Mucosa of descending colon (tissue), 3 donors: ENCODE measurements around the gene SLC39A1. TPM values are rescaled to one million over a fixed set of nuclear protein-coding genes. Genes with fewer than 3 reads are reported as not detected.
A peak's percentile ranks its signal among the peaks of the same experiment; 100 is the strongest.

Experiments used
- ATAC-seq: fragments of 200-7000 bp; cut with Tn5 transposase; one replicate; pipeline ENCODE4 v1.9.1; 2020; ENCODE audit warnings: mild to moderate bottlenecking, moderate library complexity
- DNase-seq, 3 donors: peaks; one replicate each; pipeline ENCODE4 v3.0.0-alpha.2; 2020
- H3K36me3 ChIP-seq: fragments of 200-600 bp; one replicate; pipeline ENCODE4 v1.8.0; 2021; ENCODE audit warnings: low read depth, mild to moderate bottlenecking
- H3K4me1 ChIP-seq: fragments of 200-600 bp; one replicate; pipeline ENCODE4 v1.8.0; 2021; ENCODE audit warnings: low read depth, mild to moderate bottlenecking
- H3K4me3 ChIP-seq: fragments of 200-600 bp; one replicate; pipeline ENCODE4 v1.8.0; 2021; ENCODE audit warnings: mild to moderate bottlenecking
- H3K9me3 ChIP-seq: fragments of 200-600 bp; one replicate; pipeline ENCODE4 v1.8.0; 2021; ENCODE audit warnings: mild to moderate bottlenecking
- CTCF ChIP-seq: fragments of 200-600 bp; IDR thresholded peaks from one replicate; pipeline ENCODE4 v1.8.0; 2022; ENCODE audit warnings: antibody characterized with exemption, mild to moderate bottlenecking
- intact Hi-C, 2 donors: fragments of 100-400 bp; cut with DNase I in 1 of 2; cut with micrococcal nuclease in 1 of 2; formaldehyde crosslinking; loops; one replicate each; pipeline versions ENCODE4 v1.11.0 to v1.11.1; 2022; cut with DNase I, micrococcal nuclease
- total RNA-seq, 3 donors: library from RNA; stranded (reverse); fragmentation: NEBNext Ultra II Directional in 2 of 3; extraction: Animal tissue kit (Norgen Biotek cat#: 25700) in 2 of 3; gene quantifications; one replicate each; pipeline versions ENCODE4 v1.2.1 to v1.2.4, GENCODE V29; 2021 to 2023
- donor health status: DM: no; HTN: no; CAD: no; lungs with moderate emphysema.
- donor health status: DM: no; HTN: no; CAD: no.
- donor health status: DM: no; HTN: yes; CAD: no.

Gene SLC39A1
- total RNA-seq, 3 donors from 2014 or later: 66.7 to 74.7 (median 66.7) TPM

- peaks cover 38% of the 10 kb centered on the region for H3K4me1 ChIP-seq
- ATAC-seq (no peak), DNase-seq (peak in 1 of 3 donors; percentile 48)
- H3K9me3 ChIP-seq: no peaks in the 10 kb centered on the region
- intact Hi-C loops: no loop called here
- no peak overlapping the region for H3K4me3 ChIP-seq
- TF ChIP-seq CTCF: no peak
- H3K36me3 ChIP-seq: no peaks in the 10 kb centered on the region
These were observed 4.4 kb downstream of the SLC39A1 start for GRCh38 chr1:153958961-153959260.

- peaks cover 38% of the 10 kb centered on the region for H3K4me1 ChIP-seq
- peak within 1 kb of the TSS; percentile 82 for H3K4me3 ChIP-seq
- ATAC-seq (peak; percentile 89), DNase-seq (peak; percentile 98 to 100 (median 99))
- no peaks in the 10 kb centered on the region for H3K9me3 ChIP-seq
- intact Hi-C loops: no loop called here
- H3K36me3 ChIP-seq: no peaks in the 10 kb centered on the region
- no peak for TF ChIP-seq CTCF
These were observed 5.0 kb downstream of the SLC39A1 start, which contains the start of gene CRTC2 for GRCh38 chr1:153958111-153958960. Gene CRTC2, minus strand, starts transcription at chr1:153958612. Its CDS starts 115 bp downstream, at chr1:153958497.

GRCh38 chr1:153957744-153958110 is 5.6 kb downstream of the SLC39A1 start:
- ATAC-seq (peak; percentile 21), DNase-seq (peak in 1 of 3 donors; percentile 44)
- H3K36me3 ChIP-seq: no peaks in the 10 kb centered on the region
- no peaks in the 10 kb centered on the region for H3K9me3 ChIP-seq
- peak overlapping the region; percentile 82 for H3K4me3 ChIP-seq
- no peak for TF ChIP-seq CTCF
- H3K4me1 ChIP-seq: peaks cover 37% of the 10 kb centered on the region
- intact Hi-C loops: no loop called here

GRCh38 chr1:153956997-153957715 is 6.2 kb downstream of the SLC39A1 start:
- Histone ChIP-seq H3K4me3 (peak overlapping the region; percentile 82), H3K36me3 (peaks cover 6% of the 10 kb centered on the region), H3K4me1 (peaks cover 32% of the 10 kb centered on the region), H3K9me3 (no peaks in the 10 kb centered on the region)
- no peak for TF ChIP-seq CTCF
- intact Hi-C loops: no loop called here
- ATAC-seq (no peak), DNase-seq (no peak)

GRCh38 chr1:153954826-153955225 is 8.5 kb downstream of the SLC39A1 start:
- ATAC-seq (no peak), DNase-seq (no peak)
- intact Hi-C loops: no loop called here

More at GRCh38 chr1:153954826-153955225, 8.5 kb downstream of the SLC39A1 start:
- Histone ChIP-seq H3K9me3 (no peaks in the 10 kb centered on the region), H3K36me3 (peaks cover 9% of the 10 kb centered on the region), H3K4me1 (peaks cover 23% of the 10 kb centered on the region), H3K4me3 (no peak overlapping the region)
- no peak for TF ChIP-seq CTCF
